ENCODE results near the gene BTN2A1.

The BTN2A1 gene

DNA sequence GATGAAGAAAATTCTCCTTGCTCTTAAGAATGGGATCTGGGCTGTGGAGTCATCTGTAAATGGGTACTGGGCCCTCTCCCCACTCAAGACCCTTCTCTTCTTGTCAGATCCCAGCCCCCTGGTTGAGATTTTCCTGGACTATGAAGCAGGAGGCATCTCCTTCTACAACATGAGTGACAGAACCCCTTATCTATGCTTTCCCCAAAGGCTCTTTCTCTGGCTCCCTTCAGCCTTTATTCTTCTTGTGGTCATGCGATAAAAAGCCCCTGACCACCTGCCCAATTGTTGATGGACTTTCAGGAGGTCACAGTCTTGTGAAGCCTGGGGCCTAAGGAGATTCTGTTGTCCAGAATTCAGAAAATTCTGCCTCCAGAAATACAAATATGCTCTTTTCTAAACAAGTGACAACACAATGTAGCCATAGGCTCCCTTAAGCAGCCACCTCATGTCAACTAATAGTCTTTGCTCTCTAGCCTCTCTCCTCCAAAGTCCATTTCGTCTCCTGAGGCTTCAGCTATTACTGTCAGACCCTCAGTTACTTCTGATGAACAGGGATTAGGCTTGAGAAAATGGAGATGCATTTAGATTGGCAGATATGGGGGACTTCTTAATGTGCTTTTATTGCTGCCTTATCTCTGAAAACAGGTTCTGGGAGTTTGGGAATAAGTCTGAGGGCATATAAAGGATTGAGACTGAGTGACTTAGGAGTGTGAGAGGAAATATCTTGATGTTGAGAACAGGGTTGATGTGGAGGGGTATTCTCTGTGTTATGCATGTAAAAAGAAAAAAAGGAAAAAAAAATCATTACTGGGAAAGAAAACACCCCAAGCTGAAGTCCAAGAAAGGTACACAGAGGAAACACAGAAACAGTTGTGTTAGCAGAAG lies 20.6 kb downstream of the BTN2A1 start:
- TF ChIP-seq, protein P1, sequence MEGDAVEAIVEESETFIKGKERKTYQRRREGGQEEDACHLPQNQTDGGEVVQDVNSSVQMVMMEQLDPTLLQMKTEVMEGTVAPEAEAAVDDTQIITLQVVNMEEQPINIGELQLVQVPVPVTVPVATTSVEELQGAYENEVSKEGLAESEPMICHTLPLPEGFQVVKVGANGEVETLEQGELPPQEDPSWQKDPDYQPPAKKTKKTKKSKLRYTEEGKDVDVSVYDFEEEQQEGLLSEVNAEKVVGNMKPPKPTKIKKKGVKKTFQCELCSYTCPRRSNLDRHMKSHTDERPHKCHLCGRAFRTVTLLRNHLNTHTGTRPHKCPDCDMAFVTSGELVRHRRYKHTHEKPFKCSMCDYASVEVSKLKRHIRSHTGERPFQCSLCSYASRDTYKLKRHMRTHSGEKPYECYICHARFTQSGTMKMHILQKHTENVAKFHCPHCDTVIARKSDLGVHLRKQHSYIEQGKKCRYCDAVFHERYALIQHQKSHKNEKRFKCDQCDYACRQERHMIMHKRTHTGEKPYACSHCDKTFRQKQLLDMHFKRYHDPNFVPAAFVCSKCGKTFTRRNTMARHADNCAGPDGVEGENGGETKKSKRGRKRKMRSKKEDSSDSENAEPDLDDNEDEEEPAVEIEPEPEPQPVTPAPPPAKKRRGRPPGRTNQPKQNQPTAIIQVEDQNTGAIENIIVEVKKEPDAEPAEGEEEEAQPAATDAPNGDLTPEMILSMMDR (IDR thresholded peaks at IDR 0.05; ENCODE audit: extremely low read depth, missing control alignments) = no peak
- no peak for DNase-seq (ENCODE audit: low spot score)

DNA sequence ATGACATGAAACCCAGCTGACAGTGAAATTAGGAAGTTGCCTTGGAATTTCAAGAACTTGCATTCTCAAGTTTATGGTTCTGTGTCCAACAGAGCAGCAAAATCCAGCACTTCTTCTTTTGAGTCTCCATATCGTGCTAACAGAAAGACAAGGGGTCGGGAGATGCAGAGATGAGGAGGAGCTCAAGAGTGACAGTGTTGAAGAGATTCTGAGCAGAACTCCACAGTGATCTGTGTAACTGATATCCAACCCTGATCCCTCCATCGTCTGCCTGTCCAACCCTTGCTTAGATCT lies 21.2 kb downstream of the BTN2A1 start:
- DNase-seq (ENCODE audit: low spot score) = no peak

DNA sequence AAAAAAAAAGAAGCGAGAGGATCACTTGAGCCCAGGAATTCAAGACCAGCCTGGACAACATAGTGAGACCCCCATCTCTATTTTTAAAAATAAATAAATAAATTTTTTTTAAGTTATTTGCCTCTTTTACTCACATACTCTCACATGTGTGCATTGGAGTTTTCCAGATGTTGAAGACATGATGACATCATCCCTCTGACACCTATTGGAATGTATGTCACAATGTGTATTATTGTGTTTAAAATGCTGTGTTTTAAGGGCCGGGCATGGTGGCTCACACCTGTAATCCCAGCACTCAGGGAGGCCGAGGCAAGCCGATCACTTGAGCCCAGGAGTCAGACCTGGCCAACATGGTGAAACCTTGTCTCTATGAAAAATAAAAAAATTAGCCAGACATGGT lies 24.6 kb downstream of the BTN2A1 start:
- TF ChIP-seq, protein P1 (IDR thresholded peaks at IDR 0.05; ENCODE audit: extremely low read depth, missing control alignments) = no peak
- no peak for DNase-seq (ENCODE audit: low spot score)

More for the DNA sequence above, 21.2 kb downstream of the BTN2A1 start:
- TF ChIP-seq, protein P1 (IDR thresholded peaks at IDR 0.05; ENCODE audit: extremely low read depth, missing control alignments) = no peak

DNA sequence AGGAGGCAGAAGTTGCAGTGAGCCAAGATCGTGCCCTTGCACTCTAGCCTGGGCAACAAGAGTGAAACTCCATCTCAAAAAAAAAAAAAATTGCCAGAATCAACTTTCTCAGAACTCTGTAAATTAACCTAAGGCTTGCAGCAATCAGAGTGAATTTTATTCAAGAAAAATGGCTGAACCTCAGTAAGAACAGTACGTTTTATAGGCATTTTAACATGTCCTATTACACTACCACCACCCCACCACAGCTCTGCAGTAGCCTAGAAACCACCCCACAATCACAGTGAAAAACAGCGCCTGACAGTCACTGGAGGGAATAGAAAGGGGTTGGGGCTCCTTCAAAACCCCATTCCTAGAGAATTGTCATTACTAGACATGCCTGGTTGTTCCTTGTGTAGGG lies 26.0 kb downstream of the BTN2A1 start:
- no peak for DNase-seq (ENCODE audit: low spot score)
- TF ChIP-seq, protein P1 (IDR thresholded peaks at IDR 0.05; ENCODE audit: extremely low read depth, missing control alignments) = no peak

DNA sequence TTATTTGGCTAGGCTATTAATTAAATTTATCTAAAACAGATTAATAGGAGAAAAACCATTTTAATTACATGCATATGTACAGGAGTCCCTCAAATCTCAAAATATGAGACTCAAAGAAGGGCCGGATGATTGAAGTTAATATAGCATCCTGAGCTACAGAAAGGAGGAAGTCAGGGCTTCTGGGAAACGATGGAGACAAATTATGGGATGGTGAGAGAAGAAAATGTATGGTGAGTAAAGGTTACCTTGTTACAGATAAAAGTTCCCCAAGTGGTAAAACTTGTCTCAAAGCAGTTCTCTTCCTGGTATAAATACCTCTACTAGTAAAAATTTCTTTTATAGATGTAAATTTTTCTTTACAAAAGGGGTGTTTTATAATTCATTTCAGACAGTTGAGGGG lies 26.4 kb downstream of the BTN2A1 start:
- DNase-seq (ENCODE audit: low spot score) = no peak
- TF ChIP-seq, protein P1 (IDR thresholded peaks at IDR 0.05; ENCODE audit: extremely low read depth, missing control alignments) = no peak

DNA sequence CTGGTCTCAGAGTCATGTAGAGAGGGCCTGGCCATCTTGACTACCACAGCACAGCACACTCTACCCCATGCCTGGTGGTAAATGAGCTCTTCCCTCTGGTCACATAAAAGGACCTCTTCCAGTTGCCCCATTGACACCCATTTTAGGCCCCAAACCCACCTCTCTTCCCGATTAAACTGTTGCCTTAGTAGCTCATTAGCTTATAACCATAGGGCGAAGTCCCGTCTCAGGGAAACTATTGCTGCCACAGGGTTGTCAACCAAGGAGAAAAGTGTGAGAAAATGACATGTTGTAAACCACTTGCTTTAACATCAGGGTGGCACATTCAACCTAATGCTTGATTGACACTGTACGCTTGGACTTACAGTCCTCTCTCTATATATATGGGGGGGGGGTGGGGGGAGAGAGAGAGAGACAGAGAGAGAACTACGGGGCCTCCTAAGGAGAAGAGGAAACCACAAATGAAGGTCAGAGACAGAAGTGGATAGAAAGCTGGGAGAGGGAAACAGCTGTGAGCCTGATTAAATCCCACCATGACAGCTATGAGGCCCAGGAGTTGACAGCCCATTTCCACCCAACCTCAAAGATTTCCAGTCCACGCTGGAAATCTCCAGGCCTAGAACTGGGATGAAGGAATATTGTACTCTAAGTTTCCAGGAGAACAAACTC lies 27.5 kb downstream of the BTN2A1 start:
- TF ChIP-seq, protein P1 (IDR thresholded peaks at IDR 0.05; ENCODE audit: extremely low read depth, missing control alignments) = no peak
- no peak for DNase-seq (ENCODE audit: low spot score)

DNA sequence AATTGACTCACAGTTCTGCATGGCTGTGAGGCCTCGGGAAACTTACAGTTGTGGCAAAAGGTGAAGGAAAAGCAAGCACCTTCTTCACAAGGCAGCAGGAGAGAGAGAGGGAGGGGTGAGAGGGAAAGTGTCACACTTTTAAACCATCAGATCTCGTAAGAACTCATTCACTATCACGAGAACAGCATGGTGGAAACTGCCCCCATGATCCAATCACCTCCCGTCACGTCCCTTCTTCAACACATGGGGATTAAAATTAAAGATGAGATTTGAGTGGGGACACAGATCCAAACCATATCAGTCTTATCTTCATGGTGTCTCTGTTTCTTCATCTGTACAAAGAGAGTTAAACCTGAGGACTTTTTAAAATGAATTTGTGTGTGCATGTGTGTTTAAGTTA lies 28.6 kb downstream of the BTN2A1 start:
- TF ChIP-seq, protein P1 (IDR thresholded peaks at IDR 0.05; ENCODE audit: extremely low read depth, missing control alignments) = no peak
- no peak for DNase-seq (ENCODE audit: low spot score)

Data from GM20000 (cell line).